Pulmonary artery endothelial cell (primary cell): ENCODE results near the gene DNAJB7. TPM values are rescaled to one million over a fixed set of nuclear protein-coding genes. Genes with fewer than 3 reads are reported as not detected.
"Not testable (repeated sequence)": the region's sequence is repeated elsewhere in the genome, so short reads cannot be mapped to it uniquely, and the experiment has no call there.

Source experiments
- DNase-seq: peaks from one replicate; pipeline ENCODE4 v3.0.0-alpha.2; 2011; ENCODE audit warnings: low read depth, low spot score
- total RNA-seq: library from RNA; depleted of rRNA; stranded (reverse); fragments of >200 nt; gene quantifications from 2 replicates; pipeline ENCODE4 v1.2.3, GENCODE V29; 2014

DNAJB7 gene
- total RNA-seq = not detected in 2 replicates

GRCh38 chr22:40862013-40862412 lies at the start of gene DNAJB7:
DNAJB7 (minus strand) TSS chr22:40862113; CDS start chr22:40861994, 119 bp downstream.
- DNase-seq = no peak

- no peak for DNase-seq
These were observed 47.0 kb upstream of the DNAJB7 start for GRCh38 chr22:40908895-40909294.

GRCh38 chr22:40904101-40904500 lies 42.2 kb upstream of the DNAJB7 start:
- DNase-seq = no peak

GRCh38 chr22:40898850-40899357 lies 37.0 kb upstream of the DNAJB7 start:
- DNase-seq = peak; percentile 4

- no peak for DNase-seq
These were observed 32.5 kb upstream of the DNAJB7 start for GRCh38 chr22:40894417-40894816.

- no peak for DNase-seq
These were observed 29.0 kb upstream of the DNAJB7 start for GRCh38 chr22:40890881-40891280.

- no peak for DNase-seq
These were observed 27.2 kb upstream of the DNAJB7 start for GRCh38 chr22:40889116-40889515.

- no peak for DNase-seq
These were observed 17.0 kb upstream of the DNAJB7 start for GRCh38 chr22:40878922-40879321.

GRCh38 chr22:40877488-40877887 lies 15.6 kb upstream of the DNAJB7 start:
- DNase-seq = no peak

- DNase-seq = no peak
These were observed 15.0 kb upstream of the DNAJB7 start for GRCh38 chr22:40876907-40877306.

GRCh38 chr22:40875111-40875510 lies 13.2 kb upstream of the DNAJB7 start:
- DNase-seq = no peak

- no peak for DNase-seq
These were observed 12.1 kb upstream of the DNAJB7 start for GRCh38 chr22:40874016-40874415.

GRCh38 chr22:40868379-40868778 lies 6.5 kb upstream of the DNAJB7 start:
- not testable (repeated sequence) for DNase-seq

GRCh38 chr22:40867109-40867508 lies 5.2 kb upstream of the DNAJB7 start:
- DNase-seq = no peak

GRCh38 chr22:40862537-40862936 lies 624 bp upstream of the DNAJB7 start:
- no peak for DNase-seq

- no peak for DNase-seq
These were observed 4.5 kb downstream of the DNAJB7 start for GRCh38 chr22:40857309-40857855.

- peak; percentile 87 for DNase-seq
These were observed 5.2 kb downstream of the DNAJB7 start, which contains the start of the genes ST13 and XPNPEP3 for GRCh38 chr22:40856513-40857308. ST13 (minus strand) TSS chr22:40856639; CDS start chr22:40856540, 99 bp downstream. XPNPEP3 (plus strand) TSS chr22:40857148; CDS start chr22:40857182, 34 bp downstream.

- no peak for DNase-seq
These were observed 5.9 kb downstream of the DNAJB7 start for GRCh38 chr22:40855979-40856512.

GRCh38 chr22:40855071-40855978 lies 6.6 kb downstream of the DNAJB7 start:
- no peak for DNase-seq

GRCh38 chr22:40853961-40854360 lies 8.0 kb downstream of the DNAJB7 start:
- no peak for DNase-seq

GRCh38 chr22:40853333-40853732 lies 8.6 kb downstream of the DNAJB7 start:
- no peak for DNase-seq
